GM12873 (cell line): ENCODE results near the gene RNASEL.

Experiments
- CTCF ChIP-seq: IDR thresholded peaks from 2 replicates; pipeline ENCODE4 v1.5.1; 2012; ENCODE audit warnings: low read depth, mild to moderate bottlenecking, moderate library complexity, low read length, control low read depth; ENCODE audit not compliant: insufficient read depth; ENCODE audit errors: missing control alignments

Gene RNASEL

GRCh38 chr1:182595641-182596240 is 6.7 kb upstream of the RNASEL start:
- peak; percentile 93 for TF ChIP-seq CTCF

GRCh38 chr1:182589931-182590330 is 875 bp upstream of the RNASEL start:
- TF ChIP-seq CTCF: no peak

GRCh38 chr1:182589520-182589919 is 464 bp upstream of the RNASEL start:
- no peak for TF ChIP-seq CTCF

GRCh38 chr1:182587666-182588499 is 1.2 kb downstream of the RNASEL start:
- no peak for TF ChIP-seq CTCF

- TF ChIP-seq CTCF: no peak
Observed at GRCh38 chr1:182587093-182587492, 2.0 kb downstream of the RNASEL start.

GRCh38 chr1:182586380-182586779 is 2.7 kb downstream of the RNASEL start:
- TF ChIP-seq CTCF: no peak

- no peak for TF ChIP-seq CTCF
Observed at GRCh38 chr1:182584746-182585145, 4.3 kb downstream of the RNASEL start.
